ENCODE measurements around the gene PLEKHG4B.

Gene PLEKHG4B

DNA sequence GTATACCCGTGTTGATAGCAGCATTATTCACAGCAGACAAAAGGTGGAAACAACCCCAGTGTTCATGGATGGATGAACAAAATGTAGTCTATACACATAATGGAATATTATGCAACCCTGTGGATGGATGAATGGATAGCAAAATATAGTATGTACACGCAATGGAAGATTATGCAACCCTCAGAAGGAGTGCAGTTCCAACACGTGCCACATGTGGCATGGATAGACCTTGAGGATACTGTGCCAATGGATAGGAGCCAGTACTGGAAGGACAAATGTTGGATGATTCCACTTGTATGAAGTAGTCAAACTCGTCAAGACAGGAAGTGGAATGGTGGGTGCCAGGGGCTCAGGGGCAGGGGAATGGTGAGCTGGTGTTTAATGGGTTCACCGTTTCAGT, 44.9 kb downstream of the PLEKHG4B start:
- no peak for DNase-seq

DNA sequence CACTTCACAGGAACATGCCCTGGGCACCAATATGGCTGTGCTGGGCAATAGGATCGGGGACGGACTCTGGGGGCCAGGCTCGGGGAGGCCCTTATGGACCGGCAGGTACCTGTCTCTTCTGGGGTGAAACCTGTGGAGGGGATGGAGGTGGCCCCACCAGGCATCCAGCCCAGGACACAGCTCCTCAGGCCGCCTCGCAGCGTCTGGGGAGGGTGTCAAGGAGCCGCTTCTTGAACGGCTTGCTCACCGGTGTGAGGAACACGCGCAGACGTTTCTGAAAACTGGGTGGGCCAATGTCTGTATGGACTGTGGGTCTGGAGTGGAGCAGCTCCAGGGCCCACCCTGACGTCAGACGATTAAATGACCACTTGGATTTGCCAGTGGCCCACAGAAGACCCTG, 45.8 kb downstream of the PLEKHG4B start:
- no peak for DNase-seq

DNA sequence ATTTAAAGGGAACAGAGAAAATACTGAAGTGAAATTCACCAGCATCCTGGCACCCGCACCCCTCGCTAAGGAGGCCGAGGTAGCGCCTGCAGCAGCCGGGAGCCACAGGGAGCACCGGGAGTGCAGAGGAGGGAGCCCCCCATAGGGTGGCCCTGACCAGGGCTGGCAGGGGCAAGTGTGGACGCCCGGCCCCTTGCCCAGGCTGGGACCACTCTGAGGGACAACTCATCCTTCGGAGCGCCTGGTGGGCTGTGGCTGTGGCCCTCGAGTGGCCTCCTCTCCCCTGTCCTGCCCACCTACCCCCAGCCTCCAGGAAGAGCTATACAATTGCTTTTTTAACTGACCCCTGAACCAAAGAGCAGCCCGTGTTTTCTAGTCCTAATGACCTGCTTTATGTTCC, 47.0 kb downstream of the PLEKHG4B start:
- DNase-seq, result no peak

DNA sequence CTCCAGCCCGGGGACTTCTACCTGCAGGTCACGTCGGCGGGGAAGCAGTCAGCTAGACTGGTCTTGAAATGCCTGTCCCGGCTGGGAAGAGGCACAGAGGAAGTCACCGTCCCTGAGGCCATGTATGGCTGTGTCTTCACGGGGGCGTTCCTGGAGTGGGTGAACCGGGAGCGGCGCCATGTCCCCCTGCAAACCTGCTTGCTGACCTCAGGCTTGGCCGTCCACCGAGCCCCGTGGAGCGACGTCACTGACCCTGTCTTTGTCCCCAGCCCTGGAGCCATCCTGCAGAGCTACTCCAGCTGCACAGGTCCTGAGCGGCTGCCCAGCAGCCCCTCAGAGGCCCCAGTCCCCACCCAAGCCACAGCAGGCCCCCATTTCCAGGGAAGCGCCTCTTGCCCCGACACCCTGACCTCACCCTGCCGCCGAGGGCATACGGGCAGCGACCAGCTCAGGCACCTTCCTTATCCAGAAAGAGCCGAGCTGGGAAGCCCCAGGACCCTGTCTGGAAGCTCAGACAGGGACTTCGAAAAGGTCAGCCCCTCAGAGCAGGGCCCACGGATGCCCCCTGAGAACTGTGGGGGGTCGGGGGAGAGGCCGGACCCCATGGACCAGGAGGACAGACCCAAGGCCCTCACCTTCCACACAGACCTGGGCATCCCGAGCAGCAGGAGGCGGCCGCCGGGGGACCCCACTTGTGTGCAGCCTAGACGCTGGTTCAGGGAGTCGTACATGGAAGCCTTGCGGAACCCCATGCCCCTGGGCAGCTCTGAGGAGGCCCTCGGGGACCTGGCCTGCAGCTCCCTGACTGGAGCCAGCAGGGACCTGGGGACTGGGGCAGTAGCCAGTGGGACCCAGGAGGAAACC, 47.8 kb downstream of the PLEKHG4B start:
- no peak for DNase-seq

DNA sequence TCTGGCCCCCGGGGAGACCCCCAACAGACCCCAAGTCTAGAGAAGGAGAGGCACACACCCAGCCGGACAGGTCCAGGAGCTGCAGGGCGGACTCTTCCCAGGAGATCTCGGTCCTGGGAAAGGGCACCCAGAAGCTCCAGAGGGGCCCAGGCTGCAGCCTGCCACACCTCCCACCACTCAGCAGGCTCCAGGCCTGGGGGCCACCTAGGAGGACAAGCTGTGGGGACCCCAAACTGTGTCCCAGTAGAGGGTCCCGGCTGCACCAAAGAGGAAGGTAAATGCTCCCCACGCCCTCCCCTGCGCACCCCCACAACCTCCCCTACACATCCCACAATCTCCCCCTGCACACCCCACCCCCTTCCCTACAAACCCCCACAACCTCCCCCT, 48.5 kb downstream of the PLEKHG4B start:
- DNase-seq, result no peak

DNA sequence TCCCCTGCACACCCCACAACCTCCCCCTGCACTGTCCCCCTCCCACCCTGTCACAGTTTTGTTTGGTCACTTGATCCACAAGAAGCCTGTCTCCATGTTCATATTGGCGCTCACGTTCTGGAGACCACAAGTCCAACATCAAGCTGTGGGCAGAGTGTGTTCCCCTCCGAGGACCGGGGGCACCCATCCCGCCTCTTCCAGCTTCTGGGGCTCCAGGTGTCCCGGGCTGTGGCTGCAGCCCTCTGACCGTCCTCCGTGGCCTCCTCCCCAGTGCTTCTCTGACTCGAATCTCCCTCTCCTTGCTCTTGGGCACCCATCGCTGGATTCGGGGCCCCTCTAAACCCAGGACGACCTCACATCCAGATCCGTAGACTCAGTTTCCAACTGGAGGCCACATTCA, 49.2 kb downstream of the PLEKHG4B start:
- no peak for DNase-seq

DNA sequence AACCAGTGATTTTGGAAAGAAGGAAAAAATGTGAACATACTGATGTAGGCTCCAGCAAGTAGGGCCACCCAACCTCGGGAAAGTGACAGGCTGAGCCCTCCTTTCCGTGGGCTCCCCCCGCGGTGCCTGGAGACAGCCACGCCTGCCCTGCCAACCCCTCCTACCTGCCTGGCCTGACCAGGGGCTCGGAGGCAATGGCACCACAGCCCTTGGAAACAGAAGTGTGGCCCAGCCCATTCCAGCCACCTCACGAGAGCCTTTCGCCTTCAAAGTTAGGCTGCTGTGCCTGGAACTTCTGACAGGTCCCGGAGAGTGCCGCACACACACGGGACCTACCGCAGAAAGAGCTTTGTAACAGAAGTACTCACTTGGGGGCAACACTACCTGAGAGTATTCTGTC, 49.8 kb downstream of the PLEKHG4B start:
- no peak for DNase-seq

DNA sequence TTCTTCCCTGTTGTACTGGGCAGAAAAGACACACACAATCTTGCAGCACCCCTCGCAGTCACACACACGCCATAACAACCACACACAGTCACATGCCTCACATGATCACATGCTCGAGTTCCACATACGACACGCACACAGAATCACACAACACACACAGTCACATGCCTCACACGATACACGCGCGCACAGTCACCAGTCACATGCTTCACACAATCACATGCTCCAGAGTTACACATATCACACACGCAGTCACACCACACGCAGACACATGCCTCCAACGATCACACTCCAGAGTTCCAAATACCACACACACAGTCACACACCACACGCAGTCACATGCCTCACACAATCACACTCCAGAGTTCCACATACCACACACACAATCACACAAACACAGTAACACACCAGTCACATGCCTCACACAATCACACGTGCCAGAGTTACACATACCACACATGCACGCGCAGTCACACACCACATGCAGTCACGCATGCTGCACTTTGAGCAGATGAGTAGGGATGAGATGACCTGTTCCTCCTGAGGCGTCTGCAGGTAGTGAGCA, 50.4 kb downstream of the PLEKHG4B start:
- DNase-seq, result no peak

DNA sequence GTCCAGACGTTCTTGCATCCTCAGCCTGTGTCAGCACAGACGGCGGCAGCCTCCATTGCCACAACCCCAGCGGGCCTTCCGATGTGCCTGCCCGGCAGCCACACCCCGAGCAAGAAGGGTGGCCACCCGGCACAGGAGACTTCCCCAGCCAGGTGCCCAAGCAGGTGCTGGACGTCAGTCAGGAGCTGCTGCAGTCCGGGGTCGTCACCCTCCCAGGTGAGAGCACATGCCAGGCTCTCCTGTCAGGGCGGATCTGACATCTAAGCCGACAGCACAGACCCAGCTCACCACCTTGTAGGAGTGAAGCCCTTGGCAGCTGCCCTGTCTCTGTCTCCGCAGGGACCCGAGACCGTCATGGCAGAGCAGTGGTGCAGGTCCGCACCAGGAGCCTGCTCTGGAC, 51.1 kb downstream of the PLEKHG4B start:
- no peak for DNase-seq

DNA sequence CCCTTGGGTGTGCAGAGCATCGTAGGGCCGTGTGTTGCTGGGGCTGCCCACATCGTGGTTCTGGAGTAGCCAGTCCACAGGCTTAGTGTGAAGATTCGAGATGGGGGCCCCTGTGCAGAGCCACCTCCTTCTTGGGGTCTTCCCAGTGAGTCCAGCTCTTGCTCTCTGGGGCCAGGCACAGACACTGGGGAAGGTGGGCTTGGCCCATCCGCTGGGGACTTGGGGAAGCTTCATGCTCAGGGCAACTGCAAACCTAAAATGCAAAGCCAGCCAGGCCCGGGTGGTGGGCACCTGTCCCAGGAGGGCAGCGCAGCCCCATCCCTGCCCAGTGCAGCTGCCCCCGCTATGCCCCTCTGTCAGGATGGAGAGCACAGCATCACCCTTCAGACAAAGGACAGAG, 53.0 kb downstream of the PLEKHG4B start:
- no peak for DNase-seq

DNA sequence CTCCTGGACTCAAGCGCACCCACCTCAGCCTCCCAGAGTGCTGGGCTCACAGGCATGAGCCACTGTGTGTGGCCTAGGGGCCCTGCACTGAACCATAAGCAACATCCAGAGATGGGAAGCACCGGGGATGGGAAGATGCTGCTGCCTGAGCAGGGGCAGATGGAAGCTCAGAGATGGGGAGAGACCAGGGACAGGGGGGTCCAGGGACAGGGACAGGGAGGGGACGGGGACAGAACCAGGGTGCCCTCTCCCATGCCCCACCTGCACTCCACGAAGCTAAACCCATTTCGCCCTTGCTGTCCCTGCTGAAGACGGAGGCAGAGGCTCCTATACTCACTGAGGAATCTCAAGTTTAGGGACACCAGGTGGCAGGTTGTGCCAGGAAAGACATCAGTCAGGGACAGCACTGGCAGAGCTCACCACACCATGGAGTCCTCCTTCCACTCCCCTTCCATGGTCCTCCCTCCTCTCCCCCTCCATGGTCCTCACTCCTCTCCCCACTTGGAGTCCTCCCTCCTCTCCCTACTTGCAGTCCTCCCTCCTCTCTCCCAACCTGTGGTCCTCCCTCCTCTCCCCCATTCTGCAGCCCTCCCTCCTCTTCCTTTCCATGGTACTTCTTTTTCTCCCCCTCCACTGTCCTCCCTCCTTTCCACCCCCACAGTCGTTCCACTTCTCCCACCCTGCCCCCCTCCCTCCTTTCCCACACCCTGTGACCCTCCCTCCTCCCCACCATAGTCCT, 53.8 kb downstream of the PLEKHG4B start:
- no peak for DNase-seq

DNA sequence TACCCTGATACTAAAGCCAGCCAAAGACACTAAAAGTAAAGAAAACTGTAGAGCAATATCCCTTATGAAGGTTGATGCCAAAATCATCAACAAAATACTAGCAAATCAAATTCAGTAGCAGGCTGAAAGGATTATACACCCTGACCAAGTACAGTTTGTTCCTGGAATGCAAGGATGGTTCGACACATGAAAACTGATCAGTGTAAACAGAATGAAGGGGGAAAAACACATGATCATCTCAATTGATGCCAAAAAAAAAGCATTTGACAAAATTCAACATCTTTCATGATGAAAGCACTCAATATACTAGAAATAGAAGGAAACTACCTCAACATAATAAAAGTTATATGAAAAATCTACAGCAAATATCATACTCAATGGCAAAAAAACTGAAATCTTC, 55.8 kb downstream of the PLEKHG4B start:
- no peak for DNase-seq

DNA sequence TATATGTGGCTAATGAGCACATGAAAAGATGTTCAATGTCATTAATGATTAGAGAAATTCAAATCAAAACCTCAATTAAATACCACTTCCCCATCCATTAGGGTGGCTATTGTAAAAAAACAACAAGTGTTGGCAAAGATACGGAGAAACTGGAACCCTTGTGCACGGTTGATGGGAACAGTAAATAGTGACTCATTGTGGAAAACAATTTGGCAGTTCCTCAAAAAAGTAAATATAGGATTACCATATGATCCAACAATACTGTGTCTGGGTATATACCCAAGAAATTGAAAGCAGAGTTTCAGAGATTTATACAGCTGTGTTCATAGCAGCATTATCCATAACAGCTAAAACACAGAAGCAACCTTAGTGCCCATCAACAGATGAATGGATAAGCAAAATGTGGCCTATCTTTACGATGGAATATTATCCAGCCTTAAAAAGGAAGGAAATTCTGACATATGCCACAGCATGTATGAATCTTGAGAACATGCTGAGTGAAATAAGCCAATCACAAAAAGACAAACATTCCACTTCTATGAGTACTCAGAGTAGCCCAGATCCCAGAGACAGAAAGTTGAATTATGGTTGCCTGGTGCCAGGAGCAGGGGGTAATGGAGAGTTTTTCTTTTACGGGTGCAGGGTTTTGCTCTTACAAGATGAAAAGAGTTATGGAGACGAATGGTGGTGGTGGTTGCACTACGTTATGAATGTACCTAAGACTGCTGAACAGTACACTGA, 57.9 kb downstream of the PLEKHG4B start:
- DNase-seq, result no peak

DNA sequence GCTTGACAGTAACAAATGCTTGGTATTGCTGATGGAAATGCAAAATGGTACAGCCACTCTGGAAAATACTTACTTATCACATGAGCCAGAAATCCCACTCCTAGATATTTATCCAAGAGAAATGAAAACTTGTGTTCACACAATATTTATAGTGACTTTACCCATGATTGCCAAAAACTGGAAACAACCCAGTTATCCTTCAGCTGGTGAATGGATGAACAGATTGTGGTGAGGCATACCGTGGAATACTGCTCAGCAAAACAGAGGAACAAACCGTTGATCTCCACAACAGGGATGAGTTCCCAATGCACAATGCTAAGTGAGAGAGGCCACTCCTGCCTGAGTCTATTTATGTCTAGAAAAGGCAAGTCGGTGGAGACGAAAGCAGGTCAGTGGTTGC, 58.8 kb downstream of the PLEKHG4B start:
- DNase-seq, result no peak

DNA sequence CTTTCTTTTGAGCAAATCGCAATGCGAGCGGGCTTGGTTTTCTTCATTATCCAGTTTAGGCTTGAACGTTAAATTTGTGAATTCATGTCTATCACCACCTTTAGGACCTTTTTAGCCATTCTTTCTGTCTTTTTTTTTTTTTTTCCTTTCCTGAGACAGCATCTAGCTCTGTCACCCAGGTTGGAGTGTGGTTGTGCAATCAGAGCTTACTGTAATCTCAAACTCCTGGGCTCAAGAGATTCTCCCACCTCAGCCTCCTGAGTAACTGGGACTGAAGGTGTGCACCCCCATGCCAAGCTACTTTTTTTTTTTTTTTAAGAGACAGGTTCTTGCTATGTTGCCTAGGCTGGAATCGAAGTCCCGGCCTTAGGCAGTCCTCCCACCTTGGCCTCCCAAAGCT, 60.1 kb downstream of the PLEKHG4B start:
- no peak for DNase-seq

DNA sequence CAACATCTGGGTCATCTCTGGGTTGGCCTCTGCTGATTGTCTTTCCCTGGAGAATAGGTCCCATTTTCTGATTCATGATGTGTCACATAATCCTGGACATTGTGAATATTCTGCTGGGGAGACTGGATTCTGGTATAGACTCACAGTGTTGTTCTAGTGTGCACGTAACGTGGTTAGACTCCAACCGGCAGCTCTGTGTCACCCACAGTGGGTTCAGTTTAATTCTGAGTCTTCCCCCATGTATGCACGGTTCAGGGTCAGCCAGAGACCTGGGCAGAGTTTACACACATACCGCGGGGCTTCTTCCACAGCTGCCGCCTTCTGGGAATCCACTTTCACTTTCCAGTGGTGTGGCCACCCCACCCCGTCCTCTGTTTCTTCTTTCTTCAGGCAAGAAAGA, 61.3 kb downstream of the PLEKHG4B start:
- DNase-seq, result no peak

DNA sequence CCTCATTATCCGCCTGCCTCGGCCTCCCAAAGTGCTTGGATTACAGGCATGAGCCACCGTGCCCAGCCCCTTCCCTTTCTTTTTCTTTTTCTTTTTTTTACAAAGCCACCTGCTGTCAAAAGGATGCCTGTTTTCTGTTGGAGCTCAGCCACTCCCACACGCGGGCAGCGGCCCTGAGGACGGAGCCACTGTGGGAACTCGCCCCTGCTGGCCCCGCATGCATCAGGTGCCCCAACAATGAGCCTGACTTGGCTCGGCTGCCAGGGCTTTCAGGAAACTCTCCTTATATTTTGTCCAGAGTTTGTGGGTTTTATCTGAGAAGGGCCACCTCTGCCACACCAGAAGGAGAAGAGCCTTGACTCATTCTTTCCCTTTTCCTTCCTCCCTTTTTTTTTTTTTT, 62.3 kb downstream of the PLEKHG4B start:
- no peak for DNase-seq

DNA sequence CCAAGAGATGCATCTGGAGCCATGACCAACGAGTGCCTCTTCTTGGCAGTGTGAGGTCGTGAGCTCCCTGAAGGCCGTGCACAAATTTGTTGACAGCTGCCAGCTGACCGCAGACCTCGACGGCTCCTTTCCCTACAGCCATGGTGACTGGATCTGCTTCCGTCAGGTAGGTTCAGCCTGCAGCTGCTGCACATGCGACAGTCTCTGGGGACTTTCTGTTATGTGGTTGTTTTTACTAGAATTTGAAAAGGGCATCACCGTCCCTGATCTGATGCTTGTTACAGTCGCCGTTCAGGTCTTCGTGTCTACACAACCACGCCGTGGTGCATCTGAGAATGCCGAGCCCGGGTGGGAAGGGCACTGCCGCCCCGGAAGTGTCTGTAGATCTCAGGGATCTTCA, 62.9 kb downstream of the PLEKHG4B start:
- DNase-seq, result no peak

DNA sequence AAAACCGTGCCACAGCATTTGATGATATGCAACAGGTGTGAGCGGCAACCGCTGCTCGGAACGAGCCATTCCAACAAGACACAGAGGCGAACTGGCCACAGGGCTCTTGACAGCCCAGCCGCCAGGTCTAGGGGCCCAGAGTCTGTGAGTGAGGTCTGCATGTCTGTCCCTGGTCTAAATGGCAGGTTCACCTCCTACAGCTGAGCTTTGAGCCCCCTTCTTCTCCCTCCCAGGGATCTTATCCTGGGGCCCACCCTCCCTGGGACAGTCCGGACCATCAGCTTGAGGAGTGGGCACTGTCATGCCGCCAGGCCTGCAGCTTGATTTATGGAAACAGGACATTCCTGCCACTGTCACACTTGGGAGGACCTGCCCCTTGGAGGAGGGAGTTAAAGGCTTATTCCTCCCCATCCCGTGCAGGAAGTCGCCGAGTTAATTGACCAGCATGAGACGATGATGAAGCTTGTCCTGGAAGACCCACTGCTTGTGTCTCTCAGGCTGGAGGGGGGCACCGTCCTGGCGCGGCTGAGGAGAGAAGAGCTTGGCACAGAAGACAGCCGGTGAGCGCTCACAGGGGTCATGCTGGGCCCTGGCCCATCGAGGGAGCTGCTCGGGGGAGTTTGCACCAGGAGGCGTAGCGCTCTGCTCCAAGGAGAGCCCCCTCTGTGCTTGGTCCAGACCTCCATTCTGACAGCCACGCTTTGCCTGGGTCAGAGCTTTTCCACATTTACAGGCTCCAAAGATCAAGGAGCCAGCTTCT, 63.9 kb downstream of the PLEKHG4B start:
- DNase-seq, result no peak

DNA sequence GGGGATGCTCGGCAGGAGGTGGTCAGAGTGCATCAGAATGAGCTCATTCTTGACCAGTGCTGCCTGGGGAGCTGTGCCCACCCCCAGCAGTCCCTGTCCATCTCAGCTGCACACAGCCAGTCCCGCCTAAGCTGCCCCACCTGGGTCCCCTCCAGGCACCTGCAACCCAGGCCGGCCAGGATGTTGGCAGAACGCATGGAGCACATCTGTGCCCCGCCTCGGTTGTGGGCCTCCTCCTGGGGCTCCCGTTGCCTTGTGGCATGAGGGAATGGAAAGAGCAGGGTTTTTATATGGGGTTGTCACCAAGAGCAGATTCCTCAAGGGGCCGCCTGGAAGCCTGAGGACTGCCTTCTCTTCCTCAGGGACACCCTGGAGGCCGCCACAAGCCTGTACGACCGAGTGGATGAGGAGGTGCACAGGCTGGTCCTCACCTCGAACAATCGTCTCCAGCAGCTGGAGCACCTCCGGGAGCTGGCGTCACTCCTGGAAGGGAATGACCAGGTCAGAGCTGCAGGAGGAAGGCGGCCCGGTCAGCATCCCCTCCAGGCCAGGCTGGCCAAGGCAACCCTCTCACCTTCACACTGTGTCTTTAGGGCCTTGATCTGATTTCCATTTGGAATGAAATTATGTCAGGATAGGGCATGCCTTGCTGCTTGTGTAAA, 64.6 kb downstream of the PLEKHG4B start:
- DNase-seq, result no peak

DNA sequence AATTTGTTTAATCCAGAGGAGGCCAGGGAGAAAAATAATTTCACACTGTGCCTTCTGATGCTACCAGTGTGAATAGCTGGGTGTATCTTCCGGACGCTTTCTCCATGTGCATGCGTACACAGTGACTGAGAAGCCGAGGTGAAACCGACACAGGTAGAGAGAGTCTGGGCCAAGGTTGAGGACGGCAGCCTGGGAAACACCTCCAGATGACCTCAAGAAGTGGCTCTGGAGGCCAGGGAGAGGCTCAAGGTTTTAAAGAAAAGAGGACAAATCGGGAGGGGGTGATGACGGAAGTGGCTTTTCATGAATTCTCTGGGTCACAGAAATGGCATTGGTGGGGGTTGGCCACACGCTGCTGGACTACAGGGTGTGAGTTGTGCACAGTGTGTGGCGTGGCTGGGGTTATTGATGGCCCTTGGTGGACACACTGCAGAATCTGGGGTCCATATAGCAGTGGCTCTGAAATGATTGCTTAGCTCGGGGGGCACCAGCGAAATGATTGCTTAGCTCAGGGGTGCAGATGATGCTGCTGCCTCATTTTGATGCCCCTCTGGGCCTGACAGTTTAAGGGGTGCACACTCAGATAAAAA, 65.3 kb downstream of the PLEKHG4B start:
- DNase-seq, result no peak

DNA sequence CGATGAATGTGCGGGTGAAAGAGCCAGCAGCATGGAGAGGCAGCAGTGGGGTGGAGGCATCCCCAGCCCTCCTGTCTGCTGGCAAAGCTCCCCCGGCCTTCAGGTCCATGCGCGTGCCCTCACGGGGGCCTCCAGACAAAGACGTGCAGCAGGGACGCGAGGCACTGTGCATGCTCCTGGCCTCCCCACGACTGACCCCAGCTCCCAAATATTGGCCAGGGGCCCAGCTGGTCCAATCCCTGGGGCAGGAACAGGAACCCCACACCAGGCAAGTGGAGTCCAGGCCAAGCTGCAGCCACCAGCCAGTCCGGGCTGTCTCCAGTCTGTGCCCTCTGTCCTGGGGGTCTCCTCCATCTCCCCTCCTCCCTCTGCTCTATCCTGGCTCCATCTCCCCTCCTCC, 65.8 kb downstream of the PLEKHG4B start:
- DNase-seq, result no peak

Data from T-helper 1 cell (primary cell).